Fibroblast of villous mesenchyme (primary cell): ENCODE data around the gene C19orf38. TPM values are rescaled to one million over a fixed set of nuclear protein-coding genes. Genes with fewer than 3 reads are reported as not detected.

Experiments
- DNase-seq: peaks from one replicate; pipeline ENCODE4 v3.0.0-alpha.2; 2010; ENCODE audit warnings: low read depth
- H3K4me3 ChIP-seq: 2 replicates; pipeline ENCODE4 v1.5.1; 2011; ENCODE audit warnings: low read depth, mild to moderate bottlenecking, low read length
- CTCF ChIP-seq: IDR thresholded peaks from 2 replicates; pipeline ENCODE4 v1.5.1; 2012; ENCODE audit warnings: low read depth, mild to moderate bottlenecking, low read length; ENCODE audit not compliant: insufficient read depth
- total RNA-seq: library from RNA; depleted of rRNA; stranded (reverse); fragments of >200 nt; gene quantifications from 2 replicates; pipeline ENCODE4 v1.2.3, GENCODE V29; 2012

C19orf38 gene
- total RNA-seq, 1 donor, result 0.43 TPM

GRCh38 chr19:10830931-10831779 lies 17.1 kb upstream of the C19orf38 start:
- no peak overlapping the region for H3K4me3 ChIP-seq
- no peak for TF ChIP-seq CTCF
- no peak for DNase-seq

- no peak for TF ChIP-seq CTCF
- no peak for DNase-seq
- H3K4me3 ChIP-seq, result no peak overlapping the region
Measured at GRCh38 chr19:10831987-10832938, 16.0 kb upstream of the C19orf38 start.

- no peak for DNase-seq
- no peak for TF ChIP-seq CTCF
- H3K4me3 ChIP-seq, result no peak overlapping the region
Measured at GRCh38 chr19:10832939-10833296, 15.3 kb upstream of the C19orf38 start.

- DNase-seq, result no peak
- TF ChIP-seq CTCF, result no peak
- peak overlapping the region; percentile 52 for H3K4me3 ChIP-seq
Measured at GRCh38 chr19:10835089-10835753, 13.0 kb upstream of the C19orf38 start.

- TF ChIP-seq CTCF, result peak; percentile 21
- DNase-seq, result peak; percentile 99
- peak within 1 kb of the TSS; percentile 79 for H3K4me3 ChIP-seq
Measured at GRCh38 chr19:10835754-10836478, 12.3 kb upstream of the C19orf38 start, which contains the start of gene TMED1. TMED1 (minus strand) TSS chr19:10836212; CDS start chr19:10836191, 21 bp downstream.
